Suprapubic skin (tissue), 4 donors: Measurements from ENCODE around the gene DAB2IP. TPM values are rescaled to one million over a fixed set of nuclear protein-coding genes. Genes with fewer than 3 reads are reported as not detected.

Experiments
- DNase-seq, 2 donors: peaks; one replicate each; pipeline ENCODE4 v3.0.0-alpha.2; 2019; ENCODE audit warnings: low spot score in 2 of 2
- H3K27ac ChIP-seq: fragments of 200-600 bp; sonication (generic); one replicate; pipeline ENCODE4 v1.5.1; 2019
- H3K27me3 ChIP-seq: fragments of 200-600 bp; sonication (generic); one replicate; pipeline ENCODE4 v1.5.1; 2019
- H3K36me3 ChIP-seq: fragments of 200-600 bp; sonication (generic); one replicate; pipeline ENCODE4 v1.5.1; 2019
- H3K4me1 ChIP-seq: fragments of 200-600 bp; sonication (generic); one replicate; pipeline ENCODE4 v1.5.1; 2019
- H3K4me3 ChIP-seq: fragments of 200-600 bp; sonication (generic); one replicate; pipeline ENCODE4 v1.5.1; 2019; ENCODE audit warnings: mild to moderate bottlenecking
- H3K9me3 ChIP-seq: fragments of 200-600 bp; sonication (generic); one replicate; pipeline ENCODE4 v1.5.1; 2019
- CTCF ChIP-seq, 2 donors: fragments of 200-600 bp in 1 of 2; fragments of 450-650 bp in 1 of 2; sonication (generic) in 1 of 2; IDR thresholded peaks; one replicate each; pipeline ENCODE4 v1.5.1; 2016 to 2019; ENCODE audit warnings: antibody characterized with exemption in 2 of 2, mild to moderate bottlenecking in 1 of 2, moderate library complexity in 1 of 2
- EP300 ChIP-seq: sonication (generic); formaldehyde crosslinking; IDR thresholded peaks from one replicate; pipeline ENCODE4 v1.6.1; 2017; ENCODE audit warnings: antibody characterized with exemption
- POLR2A ChIP-seq, 2 donors: fragments of 450-650 bp; IDR thresholded peaks; one replicate each; pipeline ENCODE4 v1.6.1; 2017; ENCODE audit warnings: antibody characterized with exemption in 2 of 2, mild to moderate bottlenecking in 2 of 2, moderate library complexity in 2 of 2
- POLR2AphosphoS5 ChIP-seq, 3 donors: sonication (generic); formaldehyde crosslinking; IDR thresholded peaks; one replicate each; pipeline ENCODE4 v1.6.1; 2017; ENCODE audit warnings: antibody characterized with exemption in 3 of 3
- WGBS: methylation state at CpG from one replicate; pipeline ENCODE4 v1.1.5; 2018; 5-methylcytosine and 5-hydroxymethylcytosine counted together
- total RNA-seq, 4 donors: library from RNA; depleted of rRNA; stranded (reverse); fragments of >200 nt; gene quantifications; one replicate each; pipeline ENCODE4 v1.1.0, GENCODE V29; 2016

Gene DAB2IP
- total RNA-seq, 4 donors from 2014 or later: 47.6 to 55.6 (median 50.3) TPM

- no peak overlapping the region for H3K27ac ChIP-seq
- DNase-seq: no peak
- H3K4me1 ChIP-seq: peaks cover 54% of the 10 kb centered on the region
- 85% methylated on average over 5 of the region's 5 CpGs for WGBS
- no peaks in the 10 kb centered on the region for H3K36me3 ChIP-seq
- no peaks in the 10 kb centered on the region for H3K9me3 ChIP-seq
- no peak overlapping the region for H3K4me3 ChIP-seq
- H3K27me3 ChIP-seq: no peaks in the 10 kb centered on the region
- TF ChIP-seq EP300: no peak
- TF ChIP-seq POLR2A (IDR thresholded peaks at IDR 0.05): no peak
- no peak for TF ChIP-seq POLR2AphosphoS5 (IDR thresholded peaks at IDR 0.05)
- no peak for TF ChIP-seq CTCF (IDR thresholded peaks at IDR 0.05)
Observed at GRCh38 chr9:121731090-121731489, 79.7 kb downstream of the DAB2IP start.

DNA sequence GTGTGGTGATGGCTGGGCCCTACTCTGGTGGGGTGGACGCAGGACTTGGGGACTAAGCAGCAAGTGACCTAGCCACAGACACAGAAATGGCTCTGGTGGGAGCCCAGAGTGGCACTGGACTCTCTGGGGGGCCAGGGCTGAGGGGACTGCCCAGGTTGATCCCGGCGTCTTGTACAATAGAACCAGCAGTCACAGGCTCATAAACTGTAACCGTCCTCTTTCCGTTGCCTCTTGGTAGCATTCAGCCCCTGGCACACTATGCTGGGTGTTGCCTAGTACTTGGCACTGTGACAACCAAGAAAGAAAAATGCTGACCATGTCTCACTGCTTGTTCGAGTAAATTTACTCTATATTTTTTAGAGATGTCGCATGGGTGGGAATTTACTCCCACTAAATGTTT, 80.5 kb downstream of the DAB2IP start:
- TF ChIP-seq EP300 (no peak), POLR2AphosphoS5 (IDR thresholded peaks at IDR 0.05) (no peak), POLR2A (IDR thresholded peaks at IDR 0.05) (no peak), CTCF (IDR thresholded peaks at IDR 0.05) (no peak)
- no peaks in the 10 kb centered on the region for H3K27me3 ChIP-seq
- no peak for DNase-seq
- no peak overlapping the region for H3K4me3 ChIP-seq
- H3K4me1 ChIP-seq: peaks cover 55% of the 10 kb centered on the region
- no peaks in the 10 kb centered on the region for H3K9me3 ChIP-seq
- WGBS: 41% methylated on average over 4 of the region's 7 CpGs
- no peak overlapping the region for H3K27ac ChIP-seq
- H3K36me3 ChIP-seq: no peaks in the 10 kb centered on the region

GRCh38 chr9:121732389-121732788, 81.0 kb downstream of the DAB2IP start:
- 81% methylated on average over 5 of the region's 5 CpGs for WGBS
- no peaks in the 10 kb centered on the region for H3K27me3 ChIP-seq
- H3K27ac ChIP-seq: no peak overlapping the region
- no peak overlapping the region for H3K4me3 ChIP-seq
- no peak for DNase-seq
- TF ChIP-seq CTCF (IDR thresholded peaks at IDR 0.05): no peak
- no peak for TF ChIP-seq EP300
- TF ChIP-seq POLR2AphosphoS5 (IDR thresholded peaks at IDR 0.05): no peak
- no peak for TF ChIP-seq POLR2A (IDR thresholded peaks at IDR 0.05)
- no peaks in the 10 kb centered on the region for H3K9me3 ChIP-seq
- no peaks in the 10 kb centered on the region for H3K36me3 ChIP-seq
- H3K4me1 ChIP-seq: peaks cover 58% of the 10 kb centered on the region

DNA sequence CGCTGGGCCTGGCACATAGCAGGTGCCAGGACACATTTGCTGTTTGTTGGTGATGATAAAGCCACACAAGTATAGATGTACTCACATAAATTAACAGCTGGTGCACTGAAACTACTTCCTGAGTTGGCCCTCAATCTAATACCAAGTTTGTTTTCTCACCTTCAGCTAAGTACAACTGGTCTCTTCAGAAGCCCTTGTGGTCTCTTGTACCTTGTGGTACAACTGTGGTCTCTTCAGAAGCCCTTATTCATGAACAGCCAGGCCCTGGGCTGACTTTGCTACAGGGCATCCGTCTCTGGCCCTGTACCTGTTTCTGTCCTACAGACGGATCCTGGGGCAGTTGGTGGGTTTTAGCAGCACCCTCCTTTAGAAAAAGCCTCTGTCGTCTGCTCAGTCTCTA, 81.5 kb downstream of the DAB2IP start:
- Histone ChIP-seq H3K4me3 (no peak overlapping the region), H3K4me1 (peaks cover 58% of the 10 kb centered on the region), H3K36me3 (no peaks in the 10 kb centered on the region), H3K9me3 (no peaks in the 10 kb centered on the region), H3K27me3 (no peaks in the 10 kb centered on the region), H3K27ac (no peak overlapping the region)
- TF ChIP-seq EP300 (no peak), CTCF (IDR thresholded peaks at IDR 0.05) (no peak)
- no peak for DNase-seq
- 81% methylated on average over 4 of the region's 4 CpGs for WGBS

DNA sequence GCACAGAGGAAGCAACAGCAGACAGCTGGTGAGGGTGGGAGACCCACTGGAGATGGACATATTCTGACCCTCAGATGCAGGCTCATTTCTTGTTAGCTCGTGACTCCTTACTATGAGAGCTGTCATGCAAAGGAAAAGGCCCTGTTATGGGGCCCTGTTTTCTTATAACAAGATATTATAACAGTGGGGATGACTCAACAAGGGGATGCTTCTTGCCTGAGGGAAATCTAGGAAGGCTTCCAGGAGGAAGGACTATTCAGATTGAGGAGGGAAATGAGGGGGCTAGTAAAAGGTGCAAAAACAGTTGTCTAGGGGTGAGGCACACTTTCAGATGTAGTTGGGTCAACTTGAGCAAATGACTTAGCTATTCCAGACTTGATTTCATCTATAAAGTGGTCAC, 83.0 kb downstream of the DAB2IP start:
- no peak for DNase-seq
- Histone ChIP-seq H3K27ac (no peak overlapping the region), H3K4me1 (peaks cover 58% of the 10 kb centered on the region), H3K27me3 (no peaks in the 10 kb centered on the region), H3K36me3 (no peaks in the 10 kb centered on the region), H3K4me3 (no peak overlapping the region), H3K9me3 (no peaks in the 10 kb centered on the region)
- WGBS: 84% methylated on average over 1 of the region's 1 CpG
- TF ChIP-seq POLR2A (IDR thresholded peaks at IDR 0.05): no peak
- no peak for TF ChIP-seq EP300
- no peak for TF ChIP-seq POLR2AphosphoS5 (IDR thresholded peaks at IDR 0.05)
- TF ChIP-seq CTCF (IDR thresholded peaks at IDR 0.05): no peak
